ENCODE data around the gene RHBDD2.

GRCh38 chr7:75854233-75854632 is 24.6 kb upstream of the RHBDD2 start:
- TF ChIP-seq TAF1 (IDR thresholded peaks at IDR 0.05; ENCODE audit: low read depth) (no peak), RAD21 (IDR thresholded peaks at IDR 0.05; ENCODE audit: low read depth) (no peak), EGR1 (IDR thresholded peaks at IDR 0.05) (no peak), CEBPB (IDR thresholded peaks at IDR 0.05) (no peak), EP300 (IDR thresholded peaks at IDR 0.05; ENCODE audit: borderline replicate concordance) (no peak)
